GM23338 (cell line): ENCODE data around the gene GRM8.

ENCODE experiments used
- CREB1 ChIP-seq: fragments of 250-450 bp; sonication (Bioruptor Pico); IDR thresholded peaks from 2 replicates; pipeline ENCODE4 v1.5.0; 2020; ENCODE audit warnings: low read depth, mild to moderate bottlenecking, moderate library complexity
- CTCF ChIP-seq, 2 experiments: fragments of 200-600 bp in 1 of 2; sonication (generic) in 1 of 2; conservative IDR thresholded peaks; 2 replicates each; pipeline versions ENCODE4 v1.5.1 to v1.6.1; 2016 to 2017; ENCODE audit warnings: antibody characterized with exemption in 2 of 2, low read depth in 2 of 2, mild to moderate bottlenecking in 2 of 2, moderate library complexity in 1 of 2
- EZH2 ChIP-seq: fragments of 200-600 bp; sonication (generic); IDR thresholded peaks from one replicate; pipeline ENCODE4 v1.8.0; 2017; ENCODE audit warnings: antibody characterized with exemption, mild to moderate bottlenecking, low read depth; ENCODE audit not compliant: unreplicated experiment
- EZH2phosphoT487 ChIP-seq: fragments of 200-600 bp; sonication (generic); IDR thresholded peaks from one replicate; pipeline ENCODE4 v1.8.1; 2018; ENCODE audit warnings: antibody characterized with exemption; ENCODE audit not compliant: unreplicated experiment
- NANOG ChIP-seq: IDR thresholded peaks from 2 replicates; pipeline ENCODE4 v1.6.1; 2016; ENCODE audit warnings: antibody characterized with exemption, borderline replicate concordance
- POLR2AphosphoS5 ChIP-seq: IDR thresholded peaks from 2 replicates; pipeline ENCODE4 v1.6.1; 2016; ENCODE audit warnings: antibody characterized with exemption, low read depth

- no peak for TF ChIP-seq POLR2AphosphoS5
- TF ChIP-seq EZH2: no peak
- peak; percentile 85 to 88 for TF ChIP-seq CTCF (conservative IDR thresholded peaks at IDR 0.05; ENCODE audit: low read depth in 2 of 2)
- TF ChIP-seq NANOG: no peak
- no peak for TF ChIP-seq CREB1 (CRISPR knock-in tag)
- TF ChIP-seq EZH2phosphoT487: no peak
These were observed 449.6 kb downstream of the GRM8 start for GRCh38 chr7:126803060-126803665.
